HepG2 (cell line): ENCODE measurements around the gene AGAP1. TPM values are rescaled to one million over a fixed set of nuclear protein-coding genes. Genes with fewer than 3 reads are reported as not detected.

Experiments used
- AHDC1 ChIP-seq: sonication (generic); formaldehyde crosslinking; IDR thresholded peaks from 2 replicates; pipeline ENCODE4 v1.5.1; 2020; ENCODE audit warnings: mild to moderate bottlenecking, missing genetic modification reagents, borderline replicate concordance
- ARHGAP35 ChIP-seq: sonication (generic); formaldehyde crosslinking; IDR thresholded peaks from 2 replicates; pipeline ENCODE4 v1.9.0; 2022; ENCODE audit warnings: mild to moderate bottlenecking, inconsistent platforms, moderate library complexity, missing genetic modification reagents, borderline replicate concordance
- CEBPG ChIP-seq: IDR thresholded peaks from 2 replicates; pipeline ENCODE4 v1.6.1; 2016
- EEA1 ChIP-seq: sonication (generic); formaldehyde crosslinking; IDR thresholded peaks from 2 replicates; pipeline ENCODE4 v1.5.1; 2020; ENCODE audit warnings: mild to moderate bottlenecking, missing genetic modification reagents, borderline replicate concordance
- FOXA3 ChIP-seq: IDR thresholded peaks from 2 replicates; pipeline ENCODE4 v1.6.1; 2016; ENCODE audit warnings: missing genetic modification reagents, missing compliant biosample characterization
- HDAC2 ChIP-seq: sonication (generic); formaldehyde crosslinking; IDR thresholded peaks from 2 replicates; pipeline ENCODE4 v1.4.0; 2020; ENCODE audit warnings: missing genetic modification reagents
- IRX3 ChIP-seq: sonication (generic); formaldehyde crosslinking; IDR thresholded peaks from 2 replicates; pipeline ENCODE4 v1.8.1; 2023; ENCODE audit warnings: mild to moderate bottlenecking, low read depth, missing genetic modification reagents, borderline replicate concordance
- PRDM15 ChIP-seq: sonication (generic); formaldehyde crosslinking; IDR thresholded peaks from 2 replicates; pipeline ENCODE4 v1.4.0; 2020; ENCODE audit warnings: missing genetic modification reagents
- RARA ChIP-seq: IDR thresholded peaks from 2 replicates; pipeline ENCODE4 v1.6.1; 2016; ENCODE audit warnings: missing genetic modification reagents, missing compliant biosample characterization
- RFX3 ChIP-seq: IDR thresholded peaks from 2 replicates; pipeline ENCODE4 v1.6.1; 2016; ENCODE audit warnings: missing biosample characterization, missing genetic modification reagents
- TCF7 ChIP-seq: sonication (generic); IDR thresholded peaks from 2 replicates; pipeline ENCODE4 v1.6.1; 2016; ENCODE audit warnings: antibody characterized with exemption, low read depth
- ZBED4 ChIP-seq: sonication (generic); formaldehyde crosslinking; IDR thresholded peaks from 2 replicates; pipeline ENCODE4 v1.4.0; 2020; ENCODE audit warnings: missing genetic modification reagents, borderline replicate concordance
- ZBTB3 ChIP-seq: sonication (generic); formaldehyde crosslinking; IDR thresholded peaks from 2 replicates; pipeline ENCODE4 v1.4.0; 2020; ENCODE audit warnings: low read depth, mild to moderate bottlenecking, moderate library complexity, missing genetic modification reagents, borderline replicate concordance
- ZKSCAN8 ChIP-seq: IDR thresholded peaks from 2 replicates; pipeline ENCODE4 v1.6.1; 2016; ENCODE audit warnings: borderline replicate concordance, missing genetic modification reagents, missing compliant biosample characterization
- ZNF260 ChIP-seq: sonication (generic); formaldehyde crosslinking; IDR thresholded peaks from 2 replicates; pipeline ENCODE4 v1.4.0; 2020; ENCODE audit warnings: missing genetic modification reagents, low read depth, mild to moderate bottlenecking, borderline replicate concordance
- ZNF605 ChIP-seq: sonication (generic); formaldehyde crosslinking; IDR thresholded peaks from 2 replicates; pipeline ENCODE4 v1.8.0; 2022; ENCODE audit warnings: mild to moderate bottlenecking, missing genetic modification reagents
- ZNF772 ChIP-seq: sonication (generic); formaldehyde crosslinking; IDR thresholded peaks from 2 replicates; pipeline ENCODE4 v1.5.0; 2020; ENCODE audit warnings: mild to moderate bottlenecking, missing genetic modification reagents
- ZNF792 ChIP-seq: IDR thresholded peaks from 2 replicates; pipeline ENCODE4 v1.6.1; 2016
- polyA plus RNA-seq, 8 experiments: library from polyadenylated mRNA; depleted of rRNA in 3 of 8; stranded (reverse) in 7 of 8; unstranded in 1 of 8; fragments of >200 nt; fragmentation: Illumina TruSeq in 4 of 8; extraction: Trizol in 4 of 8; gene quantifications; 2 replicates each; pipeline versions ENCODE4 v1.2.1 to v1.2.3, GENCODE V29; 2011 to 2016; ENCODE audit warnings: low read depth in 4 of 8, missing spikeins in 1 of 8, mixed read lengths in 1 of 8; ENCODE audit not compliant: insufficient read depth in 1 of 8
- total RNA-seq, 5 experiments: library from RNA; depleted of rRNA; stranded (reverse); fragments of >200 nt; fragmentation: Illumina TruSeq; extraction: Trizol; gene quantifications; 2 replicates each; pipeline ENCODE4 v1.2.3, GENCODE V29; 2016; ENCODE audit warnings: low read depth in 1 of 5

AGAP1 gene
- total and polyA plus RNA-seq, 2 of the 13 experiments (the other 11 are each of a cell fraction or from before 2014, with no cell fraction given): 21.2 to 32.7 TPM

- TF ChIP-seq TCF7 (0 out of 2 replicates have a peak, but pooled peaks have one; percentile 6), ZNF260 (CRISPR knock-in tag) (no peak), ZKSCAN8 (CRISPR knock-in tag) (peak; percentile 99), IRX3 (CRISPR knock-in tag) (no peak), RFX3 (CRISPR knock-in tag) (no peak), ZNF772 (CRISPR knock-in tag) (no peak), ARHGAP35 (no peak), HDAC2 (0 out of 2 replicates have a peak, but pooled peaks have one; percentile 24), ZBED4 (CRISPR knock-in tag) (no peak), ZBTB3 (CRISPR knock-in tag) (no peak), EEA1 (CRISPR knock-in tag) (no peak), ZNF792 (CRISPR knock-in tag) (no peak), PRDM15 (CRISPR knock-in tag) (no peak), RARA (CRISPR knock-in tag) (0 out of 2 replicates have a peak, but pooled peaks have one; percentile 33), FOXA3 (CRISPR knock-in tag) (peak; percentile 90), ZNF605 (CRISPR knock-in tag) (no peak), CEBPG (no peak), AHDC1 (CRISPR knock-in tag) (peak; percentile 24; the same call in 1 of the 2 replicates)
Measured at GRCh38 chr2:235901243-235901642, 407.4 kb downstream of the AGAP1 start (continued).
